HL-60 (cell line): Measurements from ENCODE around the gene LILRB2.
"Not testable (repeated sequence)": the region's sequence is repeated elsewhere in the genome, so short reads cannot be mapped to it uniquely, and the experiment has no call there.

Source experiments
- DNase-seq, 2 experiments: peaks; one replicate each; pipeline ENCODE4 v3.0.0-alpha.2; 2010 to 2020; ENCODE audit warnings: low read depth in 1 of 2, low spot score in 1 of 2
- H3K27ac ChIP-seq: fragments of 250-450 bp; sonication (Bioruptor Pico); replicated peaks from 2 replicates; pipeline ENCODE4 v1.5.1; 2020; ENCODE audit warnings: mild to moderate bottlenecking, moderate library complexity
- H3K27me3 ChIP-seq: fragments of 250-450 bp; sonication (Bioruptor Pico); 2 replicates; pipeline ENCODE4 v1.5.1; 2021; ENCODE audit warnings: mild to moderate bottlenecking, moderate library complexity; ENCODE audit not compliant: insufficient read depth, poor library complexity, severe bottlenecking
- H3K4me3 ChIP-seq: replicated peaks from 2 replicates; pipeline ENCODE4 v1.5.1; 2011; ENCODE audit warnings: mild to moderate bottlenecking, control low read depth, low read length; ENCODE audit not compliant: insufficient read depth
- CTCF ChIP-seq: IDR thresholded peaks from one replicate; pipeline ENCODE4 v1.5.1; 2011; ENCODE audit warnings: low read length, control low read depth, inconsistent platforms; ENCODE audit not compliant: insufficient read depth
- GABPA ChIP-seq: IDR thresholded peaks from 2 replicates; pipeline ENCODE4 v1.6.1; 2012; ENCODE audit warnings: low read depth
- POLR2AphosphoS5 ChIP-seq: IDR thresholded peaks from 2 replicates; pipeline ENCODE4 v1.6.1; 2012; ENCODE audit warnings: low read depth
- SPI1 ChIP-seq: IDR thresholded peaks from 2 replicates; pipeline ENCODE4 v1.6.1; 2012; ENCODE audit warnings: low read depth, mild to moderate bottlenecking, borderline replicate concordance
- long read RNA-seq: library from polyadenylated mRNA; unstranded; transcript quantifications from one replicate; pipeline ENCODE4 v2.0.0, GENCODE V29; 2020
- TF ChIP-seq, protein P1 (sequence below): IDR thresholded peaks from 2 replicates; pipeline ENCODE4 v1.6.1; 2012; ENCODE audit warnings: low read depth; ENCODE audit not compliant: insufficient replicate concordance

Gene LILRB2
- long read RNA-seq: 0 reads

GRCh38 chr19:54281007-54281728, at the start of gene LILRB2:
Gene LILRB2 (minus strand): TSS chr19:54281110. CDS start chr19:54280496, 614 bp downstream.
- Histone ChIP-seq H3K27me3 (no peaks in the 10 kb centered on the region), H3K27ac (peak within 1 kb of the TSS; percentile 67), H3K4me3 (peak within 1 kb of the TSS; percentile 20)
- TF ChIP-seq POLR2AphosphoS5: no peak
- TF ChIP-seq CTCF: no peak
- no peak for TF ChIP-seq GABPA
- TF ChIP-seq SPI1: no peak
- TF ChIP-seq, protein P1, sequence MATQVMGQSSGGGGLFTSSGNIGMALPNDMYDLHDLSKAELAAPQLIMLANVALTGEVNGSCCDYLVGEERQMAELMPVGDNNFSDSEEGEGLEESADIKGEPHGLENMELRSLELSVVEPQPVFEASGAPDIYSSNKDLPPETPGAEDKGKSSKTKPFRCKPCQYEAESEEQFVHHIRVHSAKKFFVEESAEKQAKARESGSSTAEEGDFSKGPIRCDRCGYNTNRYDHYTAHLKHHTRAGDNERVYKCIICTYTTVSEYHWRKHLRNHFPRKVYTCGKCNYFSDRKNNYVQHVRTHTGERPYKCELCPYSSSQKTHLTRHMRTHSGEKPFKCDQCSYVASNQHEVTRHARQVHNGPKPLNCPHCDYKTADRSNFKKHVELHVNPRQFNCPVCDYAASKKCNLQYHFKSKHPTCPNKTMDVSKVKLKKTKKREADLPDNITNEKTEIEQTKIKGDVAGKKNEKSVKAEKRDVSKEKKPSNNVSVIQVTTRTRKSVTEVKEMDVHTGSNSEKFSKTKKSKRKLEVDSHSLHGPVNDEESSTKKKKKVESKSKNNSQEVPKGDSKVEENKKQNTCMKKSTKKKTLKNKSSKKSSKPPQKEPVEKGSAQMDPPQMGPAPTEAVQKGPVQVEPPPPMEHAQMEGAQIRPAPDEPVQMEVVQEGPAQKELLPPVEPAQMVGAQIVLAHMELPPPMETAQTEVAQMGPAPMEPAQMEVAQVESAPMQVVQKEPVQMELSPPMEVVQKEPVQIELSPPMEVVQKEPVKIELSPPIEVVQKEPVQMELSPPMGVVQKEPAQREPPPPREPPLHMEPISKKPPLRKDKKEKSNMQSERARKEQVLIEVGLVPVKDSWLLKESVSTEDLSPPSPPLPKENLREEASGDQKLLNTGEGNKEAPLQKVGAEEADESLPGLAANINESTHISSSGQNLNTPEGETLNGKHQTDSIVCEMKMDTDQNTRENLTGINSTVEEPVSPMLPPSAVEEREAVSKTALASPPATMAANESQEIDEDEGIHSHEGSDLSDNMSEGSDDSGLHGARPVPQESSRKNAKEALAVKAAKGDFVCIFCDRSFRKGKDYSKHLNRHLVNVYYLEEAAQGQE: no peak
- peak in 1 of 2 experiments; percentile 73 for DNase-seq

- DNase-seq: no peak
- H3K27ac ChIP-seq: no peak overlapping the region
- no peaks in the 10 kb centered on the region for H3K27me3 ChIP-seq
- no peak overlapping the region for H3K4me3 ChIP-seq
- no peak for TF ChIP-seq SPI1
- TF ChIP-seq, protein P1: no peak
- no peak for TF ChIP-seq CTCF
- no peak for TF ChIP-seq GABPA
- no peak for TF ChIP-seq POLR2AphosphoS5
Measured at GRCh38 chr19:54329476-54330165, 48.7 kb upstream of the LILRB2 start.

DNA sequence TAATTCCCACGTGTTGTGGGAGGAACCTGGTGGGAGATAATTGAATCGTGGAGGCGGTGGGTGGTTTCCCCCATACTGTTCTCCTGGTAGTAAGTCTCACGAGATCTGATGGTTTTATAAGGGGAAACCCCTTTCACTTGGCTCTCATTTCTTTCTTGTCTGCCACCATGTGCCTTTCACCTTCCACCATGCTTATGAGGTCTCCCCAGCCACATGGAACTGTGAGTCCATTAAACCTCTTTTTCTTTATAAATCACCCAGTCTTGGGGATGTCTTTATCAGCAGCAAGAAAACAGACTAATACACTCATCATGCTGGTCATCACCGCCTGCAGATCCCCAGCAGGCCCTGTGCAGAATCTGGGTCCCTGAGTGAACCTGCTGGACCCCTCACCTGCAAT, 47.9 kb upstream of the LILRB2 start:
- not testable (repeated sequence) for H3K4me3 ChIP-seq

DNA sequence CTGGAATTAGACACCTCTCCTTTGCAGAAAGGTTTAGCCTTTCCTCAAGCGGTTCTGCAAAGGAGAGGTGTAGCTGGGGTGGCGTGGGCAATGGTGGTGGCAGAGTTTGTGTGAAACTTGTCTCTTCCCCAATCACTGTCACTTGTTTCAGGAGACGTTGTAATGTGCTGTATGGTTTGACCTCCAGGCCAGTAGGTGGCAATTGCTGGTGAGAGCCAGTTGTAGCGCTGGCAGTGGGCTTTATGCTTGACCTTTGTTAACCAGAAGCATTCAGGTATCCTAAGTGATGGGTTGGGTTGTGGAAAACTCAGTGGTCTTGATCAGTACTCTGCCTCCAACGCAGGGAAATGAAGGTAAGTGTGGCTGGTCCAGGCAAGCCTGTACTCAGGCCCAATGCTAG, 44.7 kb upstream of the LILRB2 start:
- no peak for TF ChIP-seq GABPA
- TF ChIP-seq CTCF: no peak
- TF ChIP-seq SPI1: no peak
- TF ChIP-seq, protein P1: no peak
- TF ChIP-seq POLR2AphosphoS5: no peak
- no peak overlapping the region for H3K27ac ChIP-seq
- DNase-seq: no peak
- H3K27me3 ChIP-seq: no peaks in the 10 kb centered on the region
- H3K4me3 ChIP-seq: no peak overlapping the region

More for the DNA sequence above, 47.9 kb upstream of the LILRB2 start:
- H3K27me3 ChIP-seq, DNase-seq, H3K27ac ChIP-seq: not testable (repeated sequence)
